SU-DHL-6 (cell line): ENCODE results near the gene PREX1.

Experiments
- H2AFZ ChIP-seq: fragments of 200-600 bp; sonication (generic); 2 replicates; pipeline ENCODE4 v1.6.1; 2014; ENCODE audit warnings: low read depth, mild to moderate bottlenecking, moderate library complexity, mixed read lengths, antibody characterized with exemption, low read length; ENCODE audit not compliant: severe bottlenecking
- H3F3A ChIP-seq: fragments of 200-600 bp; shearing (Covaris generic); 2 replicates; pipeline ENCODE4 v1.6.0; 2016; ENCODE audit warnings: antibody characterized with exemption, mild to moderate bottlenecking; ENCODE audit not compliant: insufficient read depth
- H3K27ac ChIP-seq: fragments of 200-600 bp; sonication (generic); 2 replicates; pipeline ENCODE4 v1.5.1; 2016; ENCODE audit warnings: low read depth, mild to moderate bottlenecking, low read length, moderate library complexity, mixed read lengths
- H3K27me3 ChIP-seq: fragments of 200-600 bp; sonication (generic), shearing (Covaris generic); 2 replicates; pipeline ENCODE4 v1.6.0; 2014; ENCODE audit warnings: mild to moderate bottlenecking, low read length
- H3K36me3 ChIP-seq: fragments of 200-600 bp; sonication (generic); 2 replicates; pipeline ENCODE4 v1.6.1; 2014; ENCODE audit warnings: mild to moderate bottlenecking, low read length, mixed read lengths
- H3K4me2 ChIP-seq: fragments of 300-600, 200-600 bp; shearing (Covaris generic), sonication (generic); 2 replicates; pipeline ENCODE4 v1.6.0; 2014; ENCODE audit warnings: low read length, low read depth, mild to moderate bottlenecking; ENCODE audit not compliant: poor library complexity, severe bottlenecking
- H3K4me3 ChIP-seq: fragments of 200-600 bp; sonication (generic); 2 replicates; pipeline ENCODE4 v1.5.1; 2014; ENCODE audit warnings: antibody characterized with exemption, low read length, mild to moderate bottlenecking, mixed read lengths; ENCODE audit not compliant: insufficient read depth, poor library complexity, severe bottlenecking
- H3K79me2 ChIP-seq: fragments of 200-600 bp; sonication (generic); 2 replicates; pipeline ENCODE4 v1.6.1; 2014; ENCODE audit warnings: mild to moderate bottlenecking, low read length, moderate library complexity; ENCODE audit not compliant: insufficient read depth
- H3K9ac ChIP-seq: fragments of 200-600 bp; sonication (generic); 2 replicates; pipeline ENCODE4 v1.7.0; 2014; ENCODE audit warnings: mild to moderate bottlenecking, low read length
- H3K9me2 ChIP-seq: fragments of 200-600 bp; sonication (generic); replicated peaks from 2 replicates; pipeline ENCODE4 v1.6.1; 2014; ENCODE audit warnings: low read length; ENCODE audit not compliant: insufficient read depth
- H3K9me3 ChIP-seq: fragments of 200-600 bp; sonication (generic); 2 replicates; pipeline ENCODE4 v1.6.1; 2014; ENCODE audit warnings: low read length, mixed read lengths; ENCODE audit not compliant: insufficient read depth
- H4K20me1 ChIP-seq: fragments of 200-600 bp; sonication (generic); 2 replicates; pipeline ENCODE4 v1.6.1; 2014; ENCODE audit warnings: low read depth, mild to moderate bottlenecking, antibody characterized with exemption, low read length, moderate library complexity, mixed read lengths
- CTCF ChIP-seq: fragments of 200-600 bp; sonication (generic); IDR thresholded peaks from one replicate; pipeline ENCODE4 v1.5.1; 2017; ENCODE audit warnings: antibody characterized with exemption, mild to moderate bottlenecking, low read length, moderate library complexity; ENCODE audit not compliant: insufficient read depth, poor library complexity, severe bottlenecking
- EZH2phosphoT487 ChIP-seq: fragments of 200-600 bp; sonication (generic), shearing (Covaris generic); conservative IDR thresholded peaks from 2 replicates; pipeline ENCODE4 v1.6.1; 2018; ENCODE audit warnings: mild to moderate bottlenecking, antibody characterized with exemption, low read length, moderate library complexity, mixed read lengths

The PREX1 gene

DNA sequence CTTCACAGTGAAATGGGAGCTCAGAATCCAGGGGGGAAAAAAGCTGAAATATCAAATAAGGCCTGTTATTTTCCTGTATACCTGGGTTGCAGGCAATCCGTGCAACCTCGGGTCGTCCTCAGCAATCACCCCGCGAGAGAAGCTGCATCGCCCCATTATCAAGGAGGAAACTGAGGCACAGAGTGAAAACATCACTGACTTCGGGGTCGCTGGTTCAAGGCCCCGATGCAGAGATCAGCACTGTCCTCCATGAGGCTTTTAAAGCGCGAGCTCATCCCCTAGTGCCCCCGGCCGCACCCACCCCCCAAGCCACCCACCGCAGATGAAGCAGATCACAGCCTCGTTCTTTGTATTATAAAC, 203.9 kb downstream of the PREX1 start:
- Histone ChIP-seq H3K27ac (no peak overlapping the region), H3K9ac (no peak overlapping the region), H2AFZ (no peak overlapping the region), H3K36me3 (no peaks in the 10 kb centered on the region), H4K20me1 (no peaks in the 10 kb centered on the region), H3F3A (no peaks in the 10 kb centered on the region), H3K4me2 (no peak overlapping the region), H3K4me3 (no peak overlapping the region), H3K27me3 (no peaks in the 10 kb centered on the region), H3K79me2 (no peaks in the 10 kb centered on the region), H3K9me2 (no peaks in the 10 kb centered on the region), H3K9me3 (no peaks in the 10 kb centered on the region)
- no peak for TF ChIP-seq EZH2phosphoT487

DNA sequence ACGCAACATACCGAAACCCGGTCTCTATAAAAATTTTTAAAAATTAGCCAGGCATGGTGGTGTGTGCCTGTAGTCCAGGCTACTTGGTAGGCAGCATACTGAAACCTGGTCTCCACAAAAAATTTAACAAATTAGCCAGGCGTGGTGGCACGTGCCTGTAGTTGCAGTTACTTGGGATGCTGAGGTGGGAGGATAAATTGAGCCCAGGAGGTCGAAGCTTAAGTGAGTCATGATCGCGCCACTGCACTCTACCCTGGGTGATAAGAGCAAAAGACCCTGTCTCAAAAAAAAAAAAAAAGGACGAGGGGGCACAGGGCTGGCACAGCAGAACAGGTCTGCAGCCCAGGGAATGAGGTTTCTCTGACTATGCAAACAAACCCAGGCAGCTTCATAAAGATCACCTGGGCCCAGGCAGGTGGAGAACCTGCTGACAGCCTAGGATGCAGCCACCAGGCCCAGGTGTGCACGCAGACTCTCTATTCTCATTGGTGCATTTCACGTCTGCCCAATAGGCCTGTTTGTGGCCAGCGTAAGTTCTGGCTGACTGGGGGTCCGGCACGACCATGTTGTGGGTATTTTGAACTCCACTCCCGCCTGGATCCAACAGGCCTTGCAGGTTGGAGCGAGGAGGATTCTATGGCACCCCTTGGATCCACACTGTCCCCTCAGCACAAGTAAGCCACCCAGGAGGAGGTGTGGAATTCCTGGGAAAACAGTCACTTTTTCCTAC, 204.5 kb downstream of the PREX1 start:
- H3K36me3 ChIP-seq, result no peaks in the 10 kb centered on the region
- H3K4me2 ChIP-seq, result no peak overlapping the region
- no peaks in the 10 kb centered on the region for H3K9me2 ChIP-seq
- H4K20me1 ChIP-seq, result no peaks in the 10 kb centered on the region
- no peak overlapping the region for H3K27ac ChIP-seq
- no peak overlapping the region for H3K9ac ChIP-seq
- H3K79me2 ChIP-seq, result no peaks in the 10 kb centered on the region
- no peaks in the 10 kb centered on the region for H3K9me3 ChIP-seq
- H2AFZ ChIP-seq, result no peak overlapping the region
- H3F3A ChIP-seq, result no peaks in the 10 kb centered on the region
- TF ChIP-seq EZH2phosphoT487 (no peak), CTCF (no peak)
- no peaks in the 10 kb centered on the region for H3K27me3 ChIP-seq
- H3K4me3 ChIP-seq, result no peak overlapping the region

GRCh38 chr20:48622421-48622820, 205.4 kb downstream of the PREX1 start:
- Histone ChIP-seq H3K4me3 (no peak overlapping the region), H3K4me2 (no peak overlapping the region), H3F3A (no peaks in the 10 kb centered on the region), H3K9me3 (no peaks in the 10 kb centered on the region), H3K36me3 (no peaks in the 10 kb centered on the region), H3K9ac (no peak overlapping the region), H4K20me1 (no peaks in the 10 kb centered on the region), H3K27me3 (no peaks in the 10 kb centered on the region), H3K9me2 (no peaks in the 10 kb centered on the region), H3K79me2 (no peaks in the 10 kb centered on the region), H2AFZ (no peak overlapping the region), H3K27ac (no peak overlapping the region)
- TF ChIP-seq EZH2phosphoT487 (no peak), CTCF (no peak)

GRCh38 chr20:48621376-48622078, 206.3 kb downstream of the PREX1 start:
- Histone ChIP-seq H3F3A (no peaks in the 10 kb centered on the region), H3K4me3 (no peak overlapping the region), H3K9ac (no peak overlapping the region), H4K20me1 (no peaks in the 10 kb centered on the region), H3K27ac (no peak overlapping the region), H3K79me2 (no peaks in the 10 kb centered on the region), H3K4me2 (no peak overlapping the region), H2AFZ (no peak overlapping the region), H3K27me3 (no peaks in the 10 kb centered on the region), H3K36me3 (no peaks in the 10 kb centered on the region), H3K9me2 (no peaks in the 10 kb centered on the region), H3K9me3 (no peaks in the 10 kb centered on the region)
- TF ChIP-seq CTCF (no peak), EZH2phosphoT487 (no peak)
